GM12801 (cell line): Measurements from ENCODE around the gene PLEKHG7.

Experiments
- TF ChIP-seq, protein P1 (sequence below): IDR thresholded peaks from one replicate; pipeline ENCODE4 v1.5.1; 2011; ENCODE audit warnings: control low read depth; ENCODE audit not compliant: insufficient read length; ENCODE audit errors: extremely low read depth

The PLEKHG7 gene

DNA sequence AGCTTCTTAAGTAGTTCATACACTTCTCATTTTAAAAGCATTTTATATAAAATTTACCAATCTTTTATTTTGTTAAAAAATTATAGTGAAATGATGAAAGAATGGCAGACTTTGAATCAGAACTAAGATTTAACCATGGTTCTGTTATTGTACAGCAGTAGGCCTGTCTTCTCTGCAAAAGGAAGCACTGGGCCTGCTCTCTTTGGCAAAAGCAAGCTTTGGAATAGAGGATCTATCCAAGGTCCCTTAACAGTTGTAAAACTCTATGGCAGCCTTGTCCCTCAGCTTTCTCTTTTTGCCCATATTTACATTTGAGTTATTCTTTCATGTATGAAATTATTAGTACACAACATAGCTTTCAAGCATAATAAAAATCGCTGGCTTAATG, 82.8 kb downstream of the PLEKHG7 start:
- TF ChIP-seq, protein P1, sequence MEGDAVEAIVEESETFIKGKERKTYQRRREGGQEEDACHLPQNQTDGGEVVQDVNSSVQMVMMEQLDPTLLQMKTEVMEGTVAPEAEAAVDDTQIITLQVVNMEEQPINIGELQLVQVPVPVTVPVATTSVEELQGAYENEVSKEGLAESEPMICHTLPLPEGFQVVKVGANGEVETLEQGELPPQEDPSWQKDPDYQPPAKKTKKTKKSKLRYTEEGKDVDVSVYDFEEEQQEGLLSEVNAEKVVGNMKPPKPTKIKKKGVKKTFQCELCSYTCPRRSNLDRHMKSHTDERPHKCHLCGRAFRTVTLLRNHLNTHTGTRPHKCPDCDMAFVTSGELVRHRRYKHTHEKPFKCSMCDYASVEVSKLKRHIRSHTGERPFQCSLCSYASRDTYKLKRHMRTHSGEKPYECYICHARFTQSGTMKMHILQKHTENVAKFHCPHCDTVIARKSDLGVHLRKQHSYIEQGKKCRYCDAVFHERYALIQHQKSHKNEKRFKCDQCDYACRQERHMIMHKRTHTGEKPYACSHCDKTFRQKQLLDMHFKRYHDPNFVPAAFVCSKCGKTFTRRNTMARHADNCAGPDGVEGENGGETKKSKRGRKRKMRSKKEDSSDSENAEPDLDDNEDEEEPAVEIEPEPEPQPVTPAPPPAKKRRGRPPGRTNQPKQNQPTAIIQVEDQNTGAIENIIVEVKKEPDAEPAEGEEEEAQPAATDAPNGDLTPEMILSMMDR: no peak

DNA sequence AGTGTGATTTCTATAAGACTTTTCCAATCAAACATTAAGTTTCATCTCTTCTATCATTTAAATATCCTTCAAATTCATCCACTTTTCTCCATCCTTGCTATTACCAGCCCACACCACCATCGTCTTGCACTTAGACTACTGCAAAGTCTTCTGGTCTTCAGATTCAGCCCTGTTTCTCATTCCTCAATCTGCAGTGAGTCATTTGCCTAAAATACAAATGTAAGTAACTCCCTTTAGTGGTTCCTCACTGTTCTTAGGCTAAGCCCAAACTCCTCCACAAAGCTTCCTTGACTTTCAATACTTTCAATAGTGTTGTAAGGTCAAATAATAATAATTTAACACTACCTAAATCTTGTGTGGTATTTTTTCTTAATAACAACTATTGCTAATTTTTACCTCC, 83.3 kb downstream of the PLEKHG7 start:
- TF ChIP-seq, protein P1: no peak

DNA sequence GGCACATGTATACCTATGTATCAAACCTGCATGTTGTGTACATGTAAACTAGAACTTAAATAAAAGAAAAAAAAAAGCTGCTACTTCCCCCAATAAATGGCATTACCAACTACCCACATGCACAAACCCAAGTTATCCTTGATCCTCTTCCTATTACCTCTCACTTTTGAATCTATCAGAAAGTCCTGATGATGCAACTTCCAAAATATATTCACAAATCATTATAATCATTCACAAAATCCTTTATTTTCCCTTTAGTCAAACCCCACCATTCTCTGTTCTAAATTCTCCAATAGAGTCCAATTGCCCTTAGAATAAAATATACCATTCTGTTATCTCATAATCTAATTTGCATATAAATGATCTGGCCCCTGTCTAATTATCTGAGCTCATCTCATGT, 92.0 kb downstream of the PLEKHG7 start:
- TF ChIP-seq, protein P1: no peak

DNA sequence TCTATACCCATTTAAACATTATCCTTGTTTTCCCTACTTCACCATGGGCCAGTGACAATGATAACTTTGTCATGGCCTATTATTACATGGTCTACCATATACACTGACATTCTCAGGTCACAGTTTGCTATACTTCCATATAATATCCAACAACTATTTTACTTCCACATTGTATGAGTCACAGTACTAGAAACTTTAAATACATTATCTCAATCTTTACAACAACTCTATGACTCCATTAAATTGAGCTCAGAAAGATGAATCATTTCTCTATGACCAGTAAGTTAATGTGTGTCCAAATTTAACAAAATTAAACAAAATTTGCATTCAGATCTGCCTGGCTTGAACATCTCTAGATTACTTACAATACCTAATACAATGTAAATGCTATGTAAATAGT, 93.9 kb downstream of the PLEKHG7 start:
- TF ChIP-seq, protein P1: no peak

DNA sequence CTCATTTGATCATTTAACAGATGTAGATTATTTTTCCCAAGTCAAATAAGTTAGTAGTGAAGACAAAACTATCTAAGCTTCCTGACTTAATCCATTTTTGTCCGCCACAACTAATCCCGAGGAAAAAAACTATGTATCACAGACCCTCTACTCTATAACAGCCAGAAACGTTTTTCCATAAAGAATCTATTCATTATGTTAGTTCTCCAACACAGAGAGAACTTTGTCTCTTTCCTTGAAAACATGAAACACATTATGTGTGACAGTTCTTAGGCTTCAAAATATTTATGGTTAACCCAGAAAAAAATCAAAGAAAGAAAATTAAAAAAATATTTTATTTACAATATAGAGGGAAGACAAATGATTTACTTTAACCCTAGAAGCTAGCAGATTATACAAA, 100.1 kb downstream of the PLEKHG7 start:
- TF ChIP-seq, protein P1: no peak

DNA sequence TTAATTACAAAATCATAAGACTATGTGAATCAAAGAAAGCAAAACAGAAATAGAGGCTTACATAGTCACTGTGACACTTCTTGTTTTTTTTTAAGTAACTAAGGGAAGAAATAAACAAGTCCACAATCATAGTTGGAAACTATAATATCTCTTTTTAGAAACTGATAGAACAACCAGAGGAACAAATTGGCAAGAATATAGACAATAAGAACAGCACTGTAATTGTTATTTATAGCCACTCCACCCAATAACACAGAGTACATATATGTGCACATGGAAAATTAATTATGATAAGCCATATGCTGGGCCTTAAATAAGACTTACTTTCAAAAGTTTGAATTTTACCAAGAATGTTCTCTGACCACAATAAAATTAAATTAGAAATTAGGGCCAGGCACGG, 101.1 kb downstream of the PLEKHG7 start:
- TF ChIP-seq, protein P1: no peak

DNA sequence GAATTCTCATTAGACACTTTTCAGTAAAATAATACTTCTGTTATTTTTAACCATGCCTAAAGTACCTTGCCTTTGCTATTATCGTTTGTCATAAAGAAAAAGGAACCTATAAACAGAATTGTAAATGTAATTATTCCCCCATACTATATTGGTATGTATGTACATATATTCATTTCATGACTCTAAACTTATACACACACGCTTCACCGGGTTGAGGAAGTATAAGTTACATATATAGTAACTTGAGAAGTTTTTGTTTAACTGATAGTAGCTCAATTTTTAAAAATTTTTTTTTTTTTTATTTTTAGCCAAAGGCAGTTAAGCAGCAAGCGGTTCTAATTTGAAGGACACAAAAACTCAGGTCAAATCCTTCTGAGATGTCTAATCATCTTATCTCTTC, 107.6 kb downstream of the PLEKHG7 start:
- TF ChIP-seq, protein P1: no peak

DNA sequence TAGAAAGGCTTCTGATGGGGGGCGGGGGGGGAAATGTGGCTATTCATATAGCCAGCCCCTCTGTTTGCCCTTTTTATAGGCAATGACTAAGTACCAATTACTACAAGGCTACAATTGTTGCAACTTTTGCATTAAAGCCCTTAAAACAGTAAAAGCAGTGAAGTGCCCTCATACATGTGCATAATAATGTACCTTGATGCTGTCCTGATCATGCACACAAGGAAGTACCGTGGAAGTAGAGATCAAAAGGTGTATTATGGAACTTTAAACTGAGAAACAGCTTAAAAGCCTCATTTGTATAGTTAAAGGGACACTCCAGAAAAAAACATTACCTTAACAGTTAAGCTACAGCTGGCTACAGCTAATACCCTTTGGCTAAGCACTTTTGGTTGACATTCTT, 111.8 kb downstream of the PLEKHG7 start:
- TF ChIP-seq, protein P1: no peak
